ENCODE measurements around the gene GADD45B.
"Not testable (repeated sequence)": the region's sequence is repeated elsewhere in the genome, so short reads cannot be mapped to it uniquely, and the experiment has no call there.

GADD45B gene

GRCh38 chr19:2487090-2487489, 11.2 kb downstream of the GADD45B start:
- H3K4me3 Mint-ChIP-seq: no peak overlapping the region

GRCh38 chr19:2487842-2488241, 11.9 kb downstream of the GADD45B start:
- Mint-ChIP-seq H3K4me1 (ENCODE audit: low read depth) (peaks cover 14% of the 10 kb centered on the region), H3K4me3 (no peak overlapping the region), H3K27me3 (peaks cover 12% of the 10 kb centered on the region), H3K36me3 (peaks cover 2% of the 10 kb centered on the region), H3K27ac (no peak overlapping the region), H3K9me3 (ENCODE audit: low read depth) (peaks cover 4% of the 10 kb centered on the region)

More at GRCh38 chr19:2487090-2487489, 11.2 kb downstream of the GADD45B start:
- H3K9me3 Mint-ChIP-seq (ENCODE audit: low read depth): peaks cover 4% of the 10 kb centered on the region
- H3K27me3 Mint-ChIP-seq: peaks cover 10% of the 10 kb centered on the region
- peaks cover 2% of the 10 kb centered on the region for H3K36me3 Mint-ChIP-seq
- H3K27ac Mint-ChIP-seq: no peak overlapping the region
- H3K4me1 Mint-ChIP-seq (ENCODE audit: low read depth): peaks cover 10% of the 10 kb centered on the region

- Mint-ChIP-seq H3K4me3 (peak overlapping the region; percentile 53), H3K4me1 (ENCODE audit: low read depth) (peaks cover 14% of the 10 kb centered on the region), H3K27ac (no peak overlapping the region), H3K9me3 (ENCODE audit: low read depth) (no peaks in the 10 kb centered on the region), H3K27me3 (peaks cover 12% of the 10 kb centered on the region), H3K36me3 (no peaks in the 10 kb centered on the region)
These were observed 12.5 kb downstream of the GADD45B start for GRCh38 chr19:2488405-2488941.

- no peaks in the 10 kb centered on the region for H3K9me3 Mint-ChIP-seq (ENCODE audit: low read depth)
- H3K4me3 Mint-ChIP-seq: peak overlapping the region; percentile 61
- H3K4me1 Mint-ChIP-seq (ENCODE audit: low read depth): peaks cover 19% of the 10 kb centered on the region
- H3K27me3 Mint-ChIP-seq: peaks cover 12% of the 10 kb centered on the region
- H3K27ac Mint-ChIP-seq: peak overlapping the region; percentile 10
- no peaks in the 10 kb centered on the region for H3K36me3 Mint-ChIP-seq
These were observed 13.2 kb downstream of the GADD45B start for GRCh38 chr19:2488942-2489731.

GRCh38 chr19:2490659-2491058, 14.7 kb downstream of the GADD45B start:
- Mint-ChIP-seq H3K9me3 (ENCODE audit: low read depth) (no peaks in the 10 kb centered on the region), H3K4me3 (no peak overlapping the region), H3K4me1 (ENCODE audit: low read depth) (peaks cover 24% of the 10 kb centered on the region), H3K27me3 (peaks cover 12% of the 10 kb centered on the region), H3K36me3 (no peaks in the 10 kb centered on the region), H3K27ac (no peak overlapping the region)

GRCh38 chr19:2491130-2491801, 15.3 kb downstream of the GADD45B start:
- Mint-ChIP-seq H3K4me1 (ENCODE audit: low read depth) (peaks cover 30% of the 10 kb centered on the region), H3K27ac (no peak overlapping the region), H3K9me3 (ENCODE audit: low read depth) (no peaks in the 10 kb centered on the region), H3K36me3 (no peaks in the 10 kb centered on the region), H3K27me3 (peaks cover 12% of the 10 kb centered on the region), H3K4me3 (peak overlapping the region; percentile 42)

- Mint-ChIP-seq H3K36me3 (no peaks in the 10 kb centered on the region), H3K4me3 (no peak overlapping the region), H3K9me3 (ENCODE audit: low read depth) (no peaks in the 10 kb centered on the region), H3K27ac (no peak overlapping the region), H3K27me3 (peaks cover 12% of the 10 kb centered on the region), H3K4me1 (ENCODE audit: low read depth) (peaks cover 32% of the 10 kb centered on the region)
These were observed 16.9 kb downstream of the GADD45B start for GRCh38 chr19:2492870-2493269.

GRCh38 chr19:2493448-2493847, 17.5 kb downstream of the GADD45B start:
- not testable (repeated sequence) for H3K9me3 Mint-ChIP-seq (ENCODE audit: low read depth); H3K27ac Mint-ChIP-seq; H3K36me3 Mint-ChIP-seq
- Mint-ChIP-seq H3K27me3 (peaks cover 12% of the 10 kb centered on the region), H3K4me1 (ENCODE audit: low read depth) (peaks cover 32% of the 10 kb centered on the region), H3K4me3 (peak overlapping the region; percentile 72)

- Mint-ChIP-seq H3K9me3 (ENCODE audit: low read depth) (no peaks in the 10 kb centered on the region), H3K36me3 (no peaks in the 10 kb centered on the region), H3K27ac (no peak overlapping the region), H3K4me3 (peak overlapping the region; percentile 72), H3K4me1 (ENCODE audit: low read depth) (peaks cover 32% of the 10 kb centered on the region), H3K27me3 (peaks cover 12% of the 10 kb centered on the region)
These were observed 18.1 kb downstream of the GADD45B start for GRCh38 chr19:2494084-2494446.

GRCh38 chr19:2494447-2495129, 18.7 kb downstream of the GADD45B start:
- Mint-ChIP-seq H3K27ac (no peak overlapping the region), H3K27me3 (peaks cover 10% of the 10 kb centered on the region), H3K4me1 (ENCODE audit: low read depth) (peaks cover 29% of the 10 kb centered on the region)

GRCh38 chr19:2495130-2495641, 19.3 kb downstream of the GADD45B start:
- Mint-ChIP-seq H3K4me1 (ENCODE audit: low read depth) (peaks cover 26% of the 10 kb centered on the region), H3K4me3 (peak overlapping the region; percentile 42), H3K27ac (no peak overlapping the region)

More at GRCh38 chr19:2494447-2495129, 18.7 kb downstream of the GADD45B start:
- H3K9me3 Mint-ChIP-seq (ENCODE audit: low read depth): no peaks in the 10 kb centered on the region
- H3K4me3 Mint-ChIP-seq: peak overlapping the region; percentile 72
- H3K36me3 Mint-ChIP-seq: no peaks in the 10 kb centered on the region

GRCh38 chr19:2495651-2496316, 19.9 kb downstream of the GADD45B start:
- no peak overlapping the region for H3K27ac Mint-ChIP-seq
- H3K4me1 Mint-ChIP-seq (ENCODE audit: low read depth): peaks cover 26% of the 10 kb centered on the region
- peak overlapping the region; percentile 73 for H3K4me3 Mint-ChIP-seq
- no peaks in the 10 kb centered on the region for H3K36me3 Mint-ChIP-seq
- H3K27me3 Mint-ChIP-seq: peaks cover 7% of the 10 kb centered on the region
- H3K9me3 Mint-ChIP-seq (ENCODE audit: low read depth): no peaks in the 10 kb centered on the region

More at GRCh38 chr19:2495130-2495641, 19.3 kb downstream of the GADD45B start:
- Mint-ChIP-seq H3K36me3 (no peaks in the 10 kb centered on the region), H3K9me3 (ENCODE audit: low read depth) (no peaks in the 10 kb centered on the region), H3K27me3 (peaks cover 7% of the 10 kb centered on the region)

- Mint-ChIP-seq H3K4me3 (no peak overlapping the region), H3K36me3 (no peaks in the 10 kb centered on the region), H3K27ac (no peak overlapping the region), H3K9me3 (ENCODE audit: low read depth) (no peaks in the 10 kb centered on the region), H3K4me1 (ENCODE audit: low read depth) (peaks cover 22% of the 10 kb centered on the region), H3K27me3 (peaks cover 2% of the 10 kb centered on the region)
These were observed 21.3 kb downstream of the GADD45B start for GRCh38 chr19:2497186-2497585.

- Mint-ChIP-seq H3K36me3 (no peaks in the 10 kb centered on the region), H3K27me3 (no peaks in the 10 kb centered on the region), H3K27ac (no peak overlapping the region), H3K9me3 (ENCODE audit: low read depth) (no peaks in the 10 kb centered on the region), H3K4me3 (no peak overlapping the region), H3K4me1 (ENCODE audit: low read depth) (peaks cover 30% of the 10 kb centered on the region)
These were observed 24.2 kb downstream of the GADD45B start for GRCh38 chr19:2500156-2500555.

All from activated naive CD8-positive, alpha-beta T cell (primary cell).